Pons (tissue), 1 donor: ENCODE data around the gene ERG28.
"Not testable (repeated sequence)": the region's sequence is repeated elsewhere in the genome, so short reads cannot be mapped to it uniquely, and the experiment has no call there.

Experiments used
- DNase-seq: peaks from one replicate; pipeline ENCODE4 v3.0.0-alpha.2; 2016; ENCODE audit warnings: low spot score

ERG28 gene

GRCh38 chr14:75625034-75625433, 35.6 kb downstream of the ERG28 start:
- DNase-seq: no peak

- DNase-seq: no peak
These were observed 41.1 kb downstream of the ERG28 start for GRCh38 chr14:75619548-75619947.

DNA sequence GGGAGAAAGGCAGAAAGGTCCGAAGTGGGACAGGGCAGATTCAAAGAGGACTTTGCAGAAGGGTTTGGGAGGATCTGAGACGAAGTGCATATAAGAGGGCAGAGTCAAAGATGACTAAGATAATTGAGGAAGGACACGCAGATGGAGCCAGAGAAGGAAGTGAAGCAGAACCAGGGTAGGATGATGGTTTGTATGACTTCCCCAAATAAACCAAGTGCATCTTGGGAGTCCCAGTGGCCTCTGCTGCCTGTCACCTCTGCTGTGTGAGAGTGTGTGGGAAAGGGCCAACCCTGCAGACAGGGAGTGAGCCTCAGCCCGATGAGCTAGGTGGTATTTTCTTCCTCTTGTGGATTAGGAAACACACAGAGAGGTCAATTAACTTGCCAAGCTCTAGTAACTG, 45.5 kb downstream of the ERG28 start:
- DNase-seq: peak; percentile 58

DNA sequence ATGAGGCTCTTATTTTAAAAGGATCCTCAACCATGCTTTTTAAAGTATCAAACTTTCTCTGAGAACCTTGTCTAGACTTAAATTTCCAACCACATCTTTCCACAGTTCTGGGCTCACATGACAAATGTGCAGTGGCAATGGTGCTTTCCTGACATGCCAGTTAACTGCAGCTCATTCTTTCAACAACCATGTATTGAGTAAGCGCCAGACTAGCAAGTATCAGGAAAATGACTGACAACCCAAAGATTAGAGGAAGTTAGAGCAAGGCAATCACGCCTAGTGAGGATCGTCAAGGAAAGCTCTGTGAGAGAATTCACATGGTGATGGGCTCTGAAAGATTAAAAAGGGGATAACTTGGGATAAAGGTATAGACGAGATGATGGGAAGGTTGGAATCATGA, 46.5 kb downstream of the ERG28 start:
- peak; percentile 25 for DNase-seq

GRCh38 chr14:75612157-75612556, 48.5 kb downstream of the ERG28 start:
- DNase-seq: no peak

DNA sequence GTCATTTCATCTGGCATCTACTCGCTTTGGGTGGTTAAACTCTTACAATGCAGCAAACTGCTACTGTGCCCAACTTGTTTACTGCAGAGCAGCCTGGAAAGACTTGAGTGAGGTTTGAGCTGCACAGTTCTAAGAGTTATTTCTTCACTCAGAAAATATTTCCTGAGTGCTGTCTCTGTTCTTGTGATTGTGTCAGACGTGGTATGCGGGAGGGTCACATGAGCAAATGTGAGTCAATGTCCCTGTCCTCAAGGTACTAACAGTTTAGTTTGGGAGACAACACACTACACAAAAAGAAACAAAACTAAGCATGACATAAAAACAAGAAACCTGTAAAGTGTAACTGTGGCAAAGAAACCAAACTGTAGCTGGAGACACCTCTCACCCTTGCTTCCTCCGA, 49.8 kb downstream of the ERG28 start:
- DNase-seq: no peak

- DNase-seq: peak; percentile 43
These were observed 50.8 kb downstream of the ERG28 start for GRCh38 chr14:75609606-75610475.

- no peak for DNase-seq
These were observed 51.6 kb downstream of the ERG28 start for GRCh38 chr14:75609116-75609515.

DNA sequence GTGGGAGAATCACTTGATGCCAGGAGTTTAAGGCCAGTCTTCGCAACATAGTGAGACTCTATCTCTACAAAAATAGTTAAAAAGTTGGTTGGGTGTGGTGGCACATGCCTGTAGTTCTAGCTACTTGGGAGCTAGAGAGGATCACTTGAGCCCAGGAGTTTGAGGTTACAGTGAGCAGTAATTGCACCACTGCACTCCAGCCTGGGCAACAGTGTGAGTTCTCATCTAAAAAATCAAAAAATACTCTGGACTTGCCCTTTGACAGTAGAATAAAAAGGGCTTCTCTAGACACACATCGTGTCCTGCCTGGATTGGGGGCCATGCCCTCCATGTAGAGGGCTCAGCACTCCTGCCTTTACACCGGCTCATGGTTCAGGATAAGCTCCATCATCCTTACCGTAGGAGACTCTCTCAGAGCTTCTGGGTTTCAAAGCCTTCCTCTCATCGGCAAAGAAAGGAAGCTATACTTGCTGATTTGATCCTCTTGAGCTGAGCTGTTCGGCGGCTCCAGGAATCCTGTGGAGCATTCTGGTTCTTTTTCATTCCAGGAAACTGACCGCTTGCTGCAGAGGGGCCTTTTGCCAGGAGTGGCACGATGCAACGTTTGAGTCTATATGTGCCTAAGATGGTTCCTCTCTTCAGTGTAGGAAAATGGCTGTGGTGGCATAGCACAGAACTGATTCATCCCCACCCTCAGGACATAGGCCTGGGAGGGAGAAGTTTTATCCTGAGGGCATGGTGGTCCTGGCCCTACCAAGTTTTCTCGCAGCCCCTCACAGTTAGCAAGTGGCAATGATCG, 52.6 kb downstream of the ERG28 start:
- DNase-seq: no peak

DNA sequence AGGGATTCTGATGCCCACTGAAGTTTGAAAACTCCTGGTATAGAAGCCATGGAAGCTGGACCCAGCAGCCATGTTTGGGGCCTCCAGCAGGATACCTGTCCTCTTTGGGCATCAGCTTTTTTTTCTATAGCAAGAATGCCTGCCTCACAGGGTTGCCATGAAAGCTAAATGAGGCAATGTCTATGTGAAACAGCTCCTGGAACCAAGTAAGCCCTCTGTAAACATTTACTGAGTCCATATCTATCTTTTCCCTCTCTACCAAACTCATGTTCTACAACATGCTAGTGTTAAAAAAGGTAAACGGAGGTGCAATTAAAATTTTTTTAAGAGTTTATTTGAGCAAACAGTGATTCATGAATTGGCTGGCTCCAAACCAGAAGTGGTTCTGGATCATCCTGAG, 53.6 kb downstream of the ERG28 start:
- no peak for DNase-seq

DNA sequence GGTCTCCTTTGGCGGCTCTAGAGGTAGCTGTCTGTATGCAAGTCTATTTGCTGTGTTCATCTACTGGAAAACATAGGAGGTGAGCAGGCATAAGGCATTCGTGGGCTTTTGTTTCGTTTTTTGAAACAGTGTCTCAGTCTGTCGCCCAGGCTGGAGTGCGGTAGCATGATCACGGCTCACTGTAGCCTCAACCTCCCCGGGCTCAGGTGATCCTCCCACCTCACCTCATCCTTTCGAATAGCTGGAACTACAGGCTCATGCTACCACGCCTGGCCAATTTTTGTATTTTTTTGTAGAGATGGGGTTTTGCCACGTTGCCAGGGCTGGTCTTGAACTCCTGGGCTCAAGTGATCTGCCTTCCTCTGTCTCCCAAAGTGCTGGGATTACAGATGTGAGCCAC, 54.8 kb downstream of the ERG28 start:
- no peak for DNase-seq

- DNase-seq: peak; percentile 39
These were observed 55.5 kb downstream of the ERG28 start for GRCh38 chr14:75604979-75605851.

DNA sequence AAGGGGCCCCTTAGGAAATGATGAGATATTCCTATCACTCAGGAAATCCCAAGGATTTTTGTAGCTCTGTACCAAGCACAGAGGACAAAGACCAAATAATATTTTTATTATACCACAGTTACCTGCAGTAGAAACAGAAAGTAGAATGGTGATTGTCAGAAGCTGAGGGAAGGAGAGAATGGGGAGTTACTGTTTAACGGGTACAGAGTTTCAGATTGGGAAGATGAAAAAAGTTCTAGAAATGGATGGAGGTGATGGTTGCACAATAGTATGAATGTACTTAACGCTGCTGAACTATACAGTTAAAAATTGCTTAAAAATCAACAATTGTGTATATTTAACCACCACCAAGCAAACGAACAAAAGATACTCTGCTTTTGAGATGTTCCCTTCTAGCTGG, 58.2 kb downstream of the ERG28 start:
- no peak for DNase-seq

DNA sequence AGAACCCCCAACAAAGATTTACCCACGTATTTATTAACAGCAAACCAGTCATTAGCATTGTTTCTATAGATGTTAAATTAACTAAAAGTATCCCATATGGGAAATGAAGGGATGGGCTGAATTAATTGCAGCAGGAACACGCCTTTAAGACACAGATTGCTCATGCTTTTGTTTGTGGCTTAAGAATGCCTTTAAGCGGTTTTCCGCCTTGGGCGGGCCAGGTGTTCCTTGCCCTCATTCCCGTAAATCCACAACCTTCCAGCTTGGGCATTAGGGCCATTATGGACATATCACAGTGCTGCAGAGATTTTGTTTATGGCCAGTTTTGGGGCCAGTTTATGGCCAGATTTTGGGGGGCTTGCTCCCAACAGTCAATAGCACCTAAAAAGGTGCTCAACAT, 59.6 kb downstream of the ERG28 start:
- not testable (repeated sequence) for DNase-seq

DNA sequence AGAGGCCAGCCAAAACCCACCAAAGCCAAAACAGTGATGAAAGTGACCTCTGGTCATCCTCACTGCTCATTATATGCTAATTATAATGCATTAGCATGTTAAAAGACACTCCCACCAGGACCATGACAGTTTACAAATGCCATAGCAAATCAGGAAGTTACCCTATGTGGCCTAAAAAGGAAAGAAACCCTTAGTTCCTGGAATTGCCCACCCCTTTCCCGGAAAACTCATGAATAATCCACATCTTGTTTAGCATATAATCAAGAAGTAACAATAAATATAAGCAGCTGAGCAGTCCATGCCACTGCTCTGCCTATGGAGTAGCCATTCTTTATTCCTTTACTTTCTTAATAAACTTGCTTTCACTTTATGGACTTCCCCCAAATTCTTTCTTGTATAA, 60.6 kb downstream of the ERG28 start:
- DNase-seq: not testable (repeated sequence)
